Measurements from ENCODE around the gene CEP290.

DNA sequence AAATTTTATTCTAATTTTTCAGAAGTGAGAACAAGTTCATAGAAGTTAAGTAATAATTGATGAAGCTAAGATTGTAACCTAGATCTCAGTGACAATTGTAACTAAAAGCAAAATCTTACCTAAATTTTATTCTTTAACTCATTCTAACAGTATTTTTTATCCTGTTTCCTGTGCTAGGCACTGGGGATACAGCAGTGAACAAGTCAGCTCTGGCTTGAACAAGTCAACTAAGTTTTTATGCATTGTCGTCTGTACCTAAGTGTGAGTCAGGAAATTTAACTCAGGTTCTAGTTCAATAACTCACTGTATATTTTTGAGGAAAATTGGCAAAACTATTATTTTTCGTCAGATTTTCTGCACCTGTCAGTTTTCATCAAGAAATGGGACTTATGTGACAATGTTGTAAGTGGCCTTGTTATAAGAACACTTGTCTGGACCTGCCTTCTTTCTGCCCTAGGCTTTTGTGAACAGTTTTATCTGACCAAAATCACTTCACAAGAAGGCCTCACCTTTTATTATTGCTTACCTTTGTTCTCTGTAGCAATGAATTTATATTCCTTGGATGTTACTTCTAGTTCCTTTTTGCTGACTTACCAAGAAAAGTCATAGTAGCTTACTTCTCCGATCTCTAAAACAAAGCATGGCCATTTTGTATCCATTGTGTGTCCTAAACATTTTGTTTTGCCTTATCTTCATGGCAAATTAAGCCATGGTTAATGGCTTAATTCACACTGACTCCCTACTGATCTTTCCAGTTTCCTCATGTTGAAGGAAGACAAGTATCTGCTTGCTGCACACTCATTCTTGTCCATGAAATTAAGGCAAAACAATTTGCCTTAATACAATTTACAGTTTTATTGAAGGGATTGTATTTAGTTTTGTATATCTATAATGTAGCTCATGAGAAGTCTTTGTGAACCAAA is 2.9 kb upstream of the CEP290 start:
- TF ChIP-seq, protein P1, sequence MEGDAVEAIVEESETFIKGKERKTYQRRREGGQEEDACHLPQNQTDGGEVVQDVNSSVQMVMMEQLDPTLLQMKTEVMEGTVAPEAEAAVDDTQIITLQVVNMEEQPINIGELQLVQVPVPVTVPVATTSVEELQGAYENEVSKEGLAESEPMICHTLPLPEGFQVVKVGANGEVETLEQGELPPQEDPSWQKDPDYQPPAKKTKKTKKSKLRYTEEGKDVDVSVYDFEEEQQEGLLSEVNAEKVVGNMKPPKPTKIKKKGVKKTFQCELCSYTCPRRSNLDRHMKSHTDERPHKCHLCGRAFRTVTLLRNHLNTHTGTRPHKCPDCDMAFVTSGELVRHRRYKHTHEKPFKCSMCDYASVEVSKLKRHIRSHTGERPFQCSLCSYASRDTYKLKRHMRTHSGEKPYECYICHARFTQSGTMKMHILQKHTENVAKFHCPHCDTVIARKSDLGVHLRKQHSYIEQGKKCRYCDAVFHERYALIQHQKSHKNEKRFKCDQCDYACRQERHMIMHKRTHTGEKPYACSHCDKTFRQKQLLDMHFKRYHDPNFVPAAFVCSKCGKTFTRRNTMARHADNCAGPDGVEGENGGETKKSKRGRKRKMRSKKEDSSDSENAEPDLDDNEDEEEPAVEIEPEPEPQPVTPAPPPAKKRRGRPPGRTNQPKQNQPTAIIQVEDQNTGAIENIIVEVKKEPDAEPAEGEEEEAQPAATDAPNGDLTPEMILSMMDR (IDR thresholded peaks at IDR 0.05) = no peak
- TF ChIP-seq POLR2A (IDR thresholded peaks at IDR 0.05) = no peak
